Measurements from ENCODE around the gene SRM.

Gene SRM

DNA sequence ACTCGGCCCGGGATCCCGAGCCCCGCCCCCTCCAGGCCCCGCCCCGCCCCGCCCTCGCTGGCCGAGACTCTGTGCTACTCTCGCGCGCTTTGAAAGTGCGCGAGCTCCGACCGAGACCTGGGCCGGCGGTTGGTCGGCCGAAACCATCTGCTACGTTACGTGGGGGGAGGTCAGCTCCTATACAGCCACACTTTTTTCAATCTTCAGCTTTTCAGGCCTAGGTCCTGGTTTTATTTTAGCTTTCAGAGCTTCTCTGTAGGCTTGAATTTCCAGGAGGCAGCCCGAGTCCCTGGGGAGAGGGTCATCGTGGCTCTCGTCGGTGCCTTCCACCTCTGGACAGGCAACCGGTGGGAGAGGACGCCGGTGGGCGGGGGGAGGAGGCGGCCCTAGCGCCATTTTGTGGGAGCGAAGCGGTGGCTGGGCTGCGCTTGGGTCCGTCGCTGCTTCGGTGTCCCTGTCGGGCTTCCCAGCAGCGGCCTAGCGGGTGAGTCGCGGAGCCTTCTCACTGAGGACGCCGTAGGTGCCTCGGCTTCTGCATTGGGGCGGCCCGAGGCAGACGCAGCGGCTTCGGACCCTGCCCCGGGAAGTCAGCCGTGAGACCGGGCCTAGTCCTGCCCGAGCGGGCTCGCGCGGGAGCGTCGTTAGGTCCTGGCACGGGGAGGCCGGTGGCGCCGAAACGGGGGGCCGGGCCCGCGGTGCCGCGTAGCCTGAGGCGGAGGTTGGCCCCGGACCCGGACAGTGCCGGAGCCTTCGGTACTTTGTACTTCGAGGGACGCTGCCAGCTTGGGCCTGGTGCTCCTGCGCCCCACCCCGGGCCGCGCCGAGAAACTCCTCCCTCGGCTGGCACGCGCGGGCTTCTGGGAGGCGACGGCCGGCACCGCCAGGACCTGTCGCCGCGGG lies 47.3 kb downstream of the SRM start, which contains the start of gene TARDBP:
Gene TARDBP (plus strand): TSS at position 395 of the 900 bp plus-strand sequence. CDS start 1,074 bp downstream, outside the sequence.
- DNase-seq, result peak; percentile 84

Measured in activated CD4-positive, alpha-beta T cell treated with anti-CD3 and anti-CD28 coated beads for 1 hour (primary cell).